NCI-H146 (cell line): ENCODE data around the gene IFI27L2.

Source experiments
- DNase-seq: peaks from one replicate; lab custom pipeline; 2025; lab: John Stamatoyannopoulos, UW

Gene IFI27L2

DNA sequence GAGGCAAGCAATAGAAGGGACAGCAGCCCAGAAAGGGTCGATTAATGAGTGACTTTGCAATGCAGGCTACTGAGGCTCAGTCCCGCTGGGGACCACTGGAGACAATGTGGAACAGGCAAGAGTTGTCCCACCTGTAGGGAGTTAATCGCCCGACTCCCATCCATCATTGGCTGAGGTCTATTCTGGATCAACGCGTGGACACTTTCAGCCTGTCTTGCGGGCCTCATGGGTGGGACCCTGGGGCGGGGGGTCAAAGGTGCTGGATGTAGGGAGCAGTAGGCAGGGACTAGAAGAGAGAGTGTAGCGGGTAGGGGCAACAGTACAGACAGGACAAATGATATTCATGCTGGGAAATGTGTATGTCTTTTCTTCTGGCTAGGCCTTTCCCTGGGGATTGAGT lies 6.1 kb downstream of the IFI27L2 start:
- no peak for DNase-seq

DNA sequence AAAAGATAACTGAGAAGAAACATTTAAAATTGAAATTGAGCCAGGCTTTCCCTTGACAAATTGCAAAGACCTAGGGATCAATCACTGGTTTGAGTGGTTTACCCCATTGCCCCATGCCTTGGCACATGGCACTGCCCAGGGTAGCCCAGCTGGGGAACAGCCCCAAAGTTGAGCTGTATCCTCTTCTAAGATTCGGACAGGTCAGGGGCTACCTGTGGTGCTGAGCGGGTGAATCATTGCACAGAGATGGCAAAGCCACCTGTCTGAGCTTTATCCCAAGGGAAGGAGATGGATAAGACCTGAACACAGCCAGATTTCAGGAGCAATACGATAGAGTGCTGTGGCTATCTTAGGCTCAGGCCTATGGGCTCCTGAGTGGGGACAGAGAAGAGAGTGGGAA lies 7.0 kb downstream of the IFI27L2 start:
- DNase-seq = no peak

DNA sequence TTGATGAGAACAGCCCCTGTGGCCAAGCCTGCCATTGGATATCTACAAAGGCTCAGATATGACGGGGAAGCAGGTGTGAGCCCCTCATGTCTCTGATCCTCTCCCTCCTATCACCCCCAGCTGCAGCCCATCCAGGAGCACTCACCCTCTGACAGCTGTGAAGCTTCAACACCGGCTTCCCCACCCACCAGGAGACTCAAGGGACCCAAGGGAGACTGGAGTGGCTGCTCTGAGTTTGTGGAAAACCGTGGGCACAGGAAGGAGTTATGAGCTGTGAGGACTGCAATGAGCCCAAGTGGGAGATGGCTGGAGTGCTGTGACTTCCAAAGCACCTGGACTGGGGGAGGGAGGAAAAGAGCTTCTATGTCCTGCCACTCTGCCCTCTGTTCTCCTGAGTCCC lies 7.9 kb downstream of the IFI27L2 start:
- no peak for DNase-seq

DNA sequence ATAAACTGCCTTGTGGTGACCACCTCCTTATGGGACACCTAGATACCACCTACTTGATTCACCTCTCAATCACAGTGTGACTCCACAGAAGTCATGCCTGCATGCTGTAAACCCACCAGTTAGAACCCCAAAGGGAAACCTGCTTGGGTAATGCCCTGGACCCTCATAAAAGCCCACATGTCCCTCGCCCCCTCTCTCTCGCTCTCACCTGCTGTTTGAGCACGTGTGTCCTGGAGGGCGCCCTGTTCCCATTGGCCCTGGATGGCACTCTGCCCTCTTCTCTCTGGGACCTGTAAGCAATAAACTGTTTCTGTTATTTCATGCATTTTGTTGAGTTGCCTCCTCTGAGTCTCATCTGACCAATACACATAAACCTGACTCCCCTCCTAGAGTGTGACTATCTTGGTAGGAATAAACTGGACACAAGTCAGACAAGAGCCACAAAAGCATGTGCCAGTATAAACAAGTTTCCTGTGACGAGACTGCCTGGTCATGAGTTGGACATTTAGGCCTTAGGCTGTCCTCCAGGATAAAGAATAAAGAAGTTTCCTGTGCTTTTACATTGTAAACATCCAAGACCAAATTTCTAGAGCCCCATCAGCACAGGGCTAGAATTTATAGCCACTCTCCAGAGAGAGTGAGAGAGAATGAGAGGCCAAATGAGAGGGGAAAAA lies 8.6 kb downstream of the IFI27L2 start:
- no peak for DNase-seq

DNA sequence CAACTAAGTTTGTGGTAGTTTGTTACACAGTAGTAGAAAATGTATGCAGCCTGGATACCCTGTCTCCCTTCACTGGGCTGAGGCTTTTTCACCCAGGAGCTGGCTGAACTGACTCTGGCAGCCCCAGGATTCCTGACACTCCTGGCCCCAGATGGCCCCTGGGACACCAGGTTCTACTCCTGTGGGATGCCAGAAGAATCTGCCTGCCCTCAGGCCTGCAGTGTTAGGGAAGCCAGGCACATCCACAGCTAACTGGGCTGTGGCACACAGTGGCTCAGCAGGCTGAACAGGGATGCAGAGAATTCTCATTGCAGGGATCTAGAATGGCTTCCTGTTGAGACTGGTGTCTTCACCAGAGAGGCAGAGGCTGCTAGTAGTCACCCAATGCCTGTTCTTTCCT lies 10.3 kb downstream of the IFI27L2 start:
- DNase-seq = no peak

DNA sequence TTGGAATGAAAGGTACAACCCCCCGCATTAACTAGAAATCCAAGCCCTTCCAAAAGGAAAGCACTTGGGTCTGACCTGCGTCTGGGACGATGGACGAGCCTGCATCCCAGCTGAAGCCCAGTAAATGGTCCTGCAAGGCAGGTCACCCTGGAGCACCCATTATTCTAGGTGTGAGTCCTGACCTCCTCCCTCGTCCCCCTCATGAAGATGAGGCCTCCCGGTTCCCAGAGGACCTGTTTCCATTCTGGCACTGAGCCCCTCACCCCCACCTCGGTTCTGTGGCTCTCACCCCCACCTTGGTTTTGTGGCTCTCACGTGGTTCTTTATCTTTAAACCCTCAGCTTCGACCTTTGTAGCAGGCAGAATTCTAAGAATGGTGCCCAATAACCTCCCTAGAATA lies 11.5 kb downstream of the IFI27L2 start:
- no peak for DNase-seq

DNA sequence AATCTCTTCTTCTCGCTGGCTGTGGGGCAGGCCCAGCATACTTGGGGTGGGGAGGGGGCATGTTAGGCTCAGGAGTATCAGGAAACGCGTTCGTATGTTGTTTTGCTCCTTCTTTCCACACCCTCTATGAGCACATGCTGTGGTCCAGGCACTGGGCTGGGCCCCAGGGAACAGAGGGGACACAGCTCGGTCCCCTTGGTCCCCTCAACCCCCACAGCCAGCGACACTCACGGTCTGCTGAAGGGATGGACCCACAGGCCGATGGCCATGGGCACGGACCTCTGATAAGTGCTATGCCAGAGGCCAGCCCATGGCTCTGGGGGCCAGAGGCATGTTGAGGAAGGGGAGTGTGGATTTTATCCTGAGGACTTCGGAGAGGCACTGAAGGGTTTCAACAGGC lies 12.7 kb downstream of the IFI27L2 start:
- DNase-seq = no peak

DNA sequence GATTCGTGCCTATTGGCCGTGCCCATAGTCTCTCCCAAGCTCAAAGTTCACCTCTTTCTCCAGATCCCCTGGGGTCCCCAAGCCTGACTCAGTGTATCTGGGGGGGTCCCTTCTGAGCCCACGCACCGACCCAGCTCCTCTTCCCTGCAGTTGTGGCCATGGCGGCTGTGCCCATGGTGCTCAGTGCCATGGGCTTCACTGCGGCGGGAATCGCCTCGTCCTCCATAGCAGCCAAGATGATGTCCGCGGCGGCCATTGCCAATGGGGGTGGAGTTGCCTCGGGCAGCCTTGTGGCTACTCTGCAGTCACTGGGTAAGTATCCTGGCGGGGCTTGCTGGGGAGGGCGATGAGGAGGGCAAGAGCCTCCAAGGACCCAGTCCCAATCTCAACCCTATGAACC lies 13.8 kb downstream of the IFI27L2 start:
- no peak for DNase-seq

DNA sequence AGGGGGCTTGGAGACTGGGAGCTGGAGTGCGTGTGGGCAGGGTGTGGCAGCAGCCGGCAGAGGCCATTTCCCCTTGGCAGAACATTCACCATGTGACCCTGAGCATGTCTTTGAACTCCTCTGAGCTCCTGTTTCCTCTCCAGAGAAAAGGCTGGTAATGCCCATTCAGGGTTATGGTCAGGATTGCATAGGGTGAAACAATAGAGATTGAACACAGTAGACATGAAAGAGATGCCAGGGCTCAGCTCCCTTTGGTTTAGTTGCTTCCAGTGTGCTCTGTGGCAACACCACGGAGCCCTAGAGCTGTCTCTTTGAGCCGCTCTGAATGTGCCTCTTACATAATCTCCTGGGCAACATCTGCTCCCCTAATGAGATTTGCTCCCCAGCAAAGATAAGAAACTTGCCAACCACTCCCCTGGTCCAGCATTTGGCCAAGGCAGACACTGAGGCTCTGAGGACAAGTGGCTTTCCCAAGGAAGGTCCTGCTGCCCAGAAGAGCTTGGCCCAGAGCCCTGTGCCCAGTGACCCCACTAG lies 14.3 kb downstream of the IFI27L2 start:
- no peak for DNase-seq

DNA sequence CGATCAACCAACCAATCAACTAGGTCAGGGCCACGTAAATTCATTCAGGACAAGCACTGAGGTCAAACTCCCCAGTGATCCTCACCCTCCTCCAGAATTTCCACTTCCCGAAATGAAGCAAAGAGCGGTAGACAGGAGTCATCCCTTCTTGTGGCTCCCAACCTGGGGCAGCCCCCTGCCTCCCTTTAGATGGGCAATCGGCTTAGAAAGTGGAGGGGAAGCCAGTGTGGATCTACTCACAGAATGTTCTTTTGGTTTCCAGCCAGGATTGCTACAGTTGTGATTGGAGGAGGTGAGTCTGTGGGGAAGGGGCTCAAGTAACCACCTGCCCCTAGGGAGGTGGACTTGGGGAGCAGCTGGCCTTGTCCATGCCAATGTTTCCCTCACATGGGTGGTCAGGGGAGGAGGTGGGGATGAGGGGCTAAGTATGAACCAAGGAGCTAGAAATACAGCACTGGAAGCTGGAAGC lies 14.8 kb downstream of the IFI27L2 start:
- no peak for DNase-seq

DNA sequence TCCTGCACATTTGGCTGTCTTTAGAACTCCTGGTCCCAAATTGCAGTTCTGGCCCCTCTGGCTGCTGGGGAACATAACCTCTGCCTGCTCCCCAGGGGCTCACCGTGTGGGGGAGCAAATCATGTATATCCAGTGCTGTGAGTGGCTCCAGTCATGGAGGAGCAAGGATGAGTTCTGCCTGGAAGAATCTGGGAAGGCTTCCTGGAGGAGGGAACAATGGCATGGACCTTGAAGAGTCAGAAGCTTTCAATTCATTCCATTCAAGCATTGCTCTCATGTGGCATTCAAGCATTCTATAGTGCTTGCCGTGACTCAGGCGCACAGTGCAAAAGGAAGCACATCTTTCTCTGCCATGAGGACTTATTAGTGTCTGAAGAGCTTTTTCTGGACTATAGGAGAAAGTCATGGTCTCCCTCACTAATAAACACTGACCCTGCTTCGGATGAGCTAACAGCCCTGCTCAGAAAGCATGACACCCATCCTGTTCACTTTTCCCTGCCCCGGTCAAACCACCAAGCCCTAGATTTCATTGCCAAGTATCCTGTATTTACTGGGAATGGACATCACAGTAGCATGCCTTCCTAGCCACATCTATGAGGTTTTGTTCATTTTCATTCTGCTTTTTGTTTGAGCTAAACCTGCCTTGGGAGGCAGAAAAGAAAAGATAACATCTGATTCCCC lies 15.4 kb downstream of the IFI27L2 start:
- no peak for DNase-seq

DNA sequence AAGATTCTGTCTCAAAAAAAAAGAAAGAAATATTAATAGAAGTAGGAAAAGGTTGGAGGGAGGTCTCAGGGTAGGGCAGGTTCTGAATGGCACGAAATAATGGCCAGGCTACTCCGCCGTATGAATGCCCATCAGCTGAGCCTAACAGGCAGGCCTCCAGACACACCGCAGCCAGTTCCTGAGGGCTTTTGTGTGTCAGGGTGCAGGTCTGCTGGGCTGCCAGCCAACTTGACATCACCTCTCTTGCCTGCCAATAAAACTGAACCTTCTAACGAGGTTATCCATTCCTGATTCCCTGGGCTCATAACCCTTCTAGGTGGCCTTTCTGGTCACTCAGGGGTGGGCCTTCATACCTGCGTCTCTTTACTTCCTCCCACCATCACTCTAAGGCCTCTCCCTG lies 15.9 kb downstream of the IFI27L2 start:
- DNase-seq = no peak

DNA sequence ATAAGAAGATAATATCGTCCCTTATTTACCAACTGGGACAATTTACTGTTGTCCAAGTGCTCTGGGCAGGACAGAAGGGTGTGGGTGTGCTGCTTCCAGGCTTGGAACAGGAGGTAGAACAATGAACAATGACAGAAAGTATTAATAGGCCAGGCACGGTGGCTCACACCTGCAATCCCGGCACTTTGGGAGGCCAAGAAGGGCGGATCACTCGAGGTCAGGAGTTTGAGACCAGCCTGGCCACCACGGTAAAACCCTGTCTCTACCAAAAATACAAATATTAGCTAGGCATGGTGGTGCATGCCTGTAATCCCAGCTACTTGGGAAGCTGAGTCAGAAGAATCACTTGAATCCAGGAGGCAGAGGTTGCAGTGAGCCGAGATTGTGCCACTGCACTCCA lies 16.3 kb downstream of the IFI27L2 start:
- no peak for DNase-seq

DNA sequence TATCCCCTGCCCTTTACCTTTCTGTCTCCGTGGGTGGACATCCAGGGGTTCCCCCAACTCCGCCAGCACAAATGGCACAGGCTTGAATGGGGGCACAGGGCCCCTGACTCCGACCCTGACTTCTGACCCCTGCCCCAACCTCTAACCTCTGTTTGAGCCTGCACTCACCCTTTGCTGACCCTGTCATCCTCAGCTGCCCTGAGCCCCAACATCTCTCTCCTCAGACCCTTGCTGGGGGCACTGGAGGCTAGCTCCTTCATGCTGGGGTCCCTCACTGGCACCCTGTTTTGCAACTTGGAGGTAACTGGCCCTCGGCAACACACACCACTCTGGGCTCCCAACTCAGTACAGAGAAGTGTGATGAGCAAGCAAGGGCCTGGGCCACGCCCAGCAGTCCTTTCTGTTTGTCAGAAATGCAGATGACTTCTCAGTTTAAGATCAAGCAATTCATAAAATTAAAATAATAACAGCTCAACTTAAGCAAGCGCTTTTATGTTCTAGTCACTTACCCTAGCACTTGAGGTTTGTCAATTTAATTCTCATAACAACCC lies 16.8 kb downstream of the IFI27L2 start:
- DNase-seq = no peak

DNA sequence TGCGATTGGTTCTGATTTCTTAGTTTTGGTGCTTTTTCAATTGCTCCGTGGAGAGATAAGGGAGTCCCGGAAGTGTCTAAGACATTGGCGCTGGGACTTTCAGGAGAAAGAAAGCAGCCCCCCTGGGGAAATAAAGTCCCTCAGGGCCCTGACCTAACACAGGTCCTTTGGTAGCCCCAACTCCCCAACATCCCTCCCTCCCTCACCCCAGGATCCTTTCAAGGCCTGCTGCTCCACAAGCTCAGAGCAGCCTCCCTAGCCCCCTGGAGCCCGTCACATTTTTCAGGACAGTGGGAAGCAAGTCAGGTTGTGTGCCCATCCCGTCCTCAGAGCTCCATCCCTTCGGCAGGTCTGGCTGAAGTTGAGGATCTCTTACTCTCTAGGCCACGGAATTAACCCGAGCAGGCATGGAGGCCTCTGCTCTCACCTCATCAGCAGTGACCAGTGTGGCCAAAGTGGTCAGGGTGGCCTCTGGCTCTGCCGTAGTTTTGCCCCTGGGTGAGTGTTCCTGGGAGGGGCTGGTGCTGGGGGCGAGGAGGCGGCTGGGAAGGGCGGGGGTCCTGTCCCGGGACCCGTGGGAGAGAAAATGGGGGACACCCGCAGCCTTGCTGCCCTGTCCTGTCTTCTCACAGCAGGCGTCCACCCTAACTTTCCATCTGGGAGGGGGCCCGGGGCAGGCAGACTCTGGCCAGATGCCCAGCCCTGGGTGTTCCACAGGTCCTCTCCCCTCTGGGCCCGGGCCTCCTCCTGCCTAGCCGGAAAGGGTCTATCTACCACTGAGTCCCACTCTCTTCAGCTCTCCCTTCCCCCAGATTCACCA lies 17.9 kb downstream of the IFI27L2 start:
- no peak for DNase-seq

DNA sequence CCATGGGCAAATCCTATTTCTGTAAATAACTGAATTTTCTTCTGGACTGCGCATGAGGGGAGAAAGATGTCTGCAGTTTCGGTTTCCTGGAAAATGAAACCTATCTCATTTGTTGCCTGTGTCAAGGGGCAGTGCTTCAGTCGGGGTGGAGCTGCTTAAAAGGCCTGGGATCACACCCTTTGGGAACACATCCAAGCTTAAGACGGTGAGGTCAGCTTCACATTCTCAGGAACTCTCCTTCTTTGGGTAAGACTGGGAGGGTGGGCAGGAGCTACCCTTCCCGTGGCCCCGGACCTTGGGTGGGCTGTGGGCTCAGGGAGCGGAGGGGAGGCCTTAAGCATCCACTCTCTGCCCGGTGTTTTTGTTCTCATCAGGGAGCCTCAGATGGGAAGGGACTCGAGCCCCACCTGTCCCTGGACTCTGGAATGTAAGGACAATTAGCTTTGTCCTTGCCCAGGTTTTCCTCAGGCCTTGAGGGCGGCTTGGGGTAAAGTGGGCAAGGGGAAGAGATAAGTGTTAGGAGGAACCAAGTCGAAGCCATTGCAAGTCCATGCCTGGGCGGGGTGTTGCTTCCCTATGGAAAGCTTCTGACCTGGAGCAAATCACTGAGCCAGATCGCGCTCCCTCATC lies 18.7 kb downstream of the IFI27L2 start, which contains the start of gene IFI27:
Gene IFI27, plus strand, starts transcription at position 185 of the 630 bp plus-strand sequence.
- DNase-seq = no peak

DNA sequence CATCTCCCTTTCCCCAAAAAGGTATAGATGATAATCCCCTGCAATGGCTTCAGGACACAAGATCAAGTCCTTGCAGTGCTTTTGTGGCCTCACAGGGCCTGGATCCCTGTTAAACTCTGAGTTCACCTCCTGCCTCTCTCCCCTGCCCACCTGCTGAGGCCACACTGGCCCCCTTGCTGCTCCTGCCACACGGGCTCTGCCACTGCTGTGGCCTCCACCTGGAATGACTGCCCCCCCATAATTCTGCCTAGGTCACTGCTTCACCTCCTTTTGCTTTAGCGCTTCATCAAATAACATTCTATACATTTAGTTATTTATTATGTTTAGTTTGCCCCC lies 19.5 kb downstream of the IFI27L2 start:
- DNase-seq = no peak

DNA sequence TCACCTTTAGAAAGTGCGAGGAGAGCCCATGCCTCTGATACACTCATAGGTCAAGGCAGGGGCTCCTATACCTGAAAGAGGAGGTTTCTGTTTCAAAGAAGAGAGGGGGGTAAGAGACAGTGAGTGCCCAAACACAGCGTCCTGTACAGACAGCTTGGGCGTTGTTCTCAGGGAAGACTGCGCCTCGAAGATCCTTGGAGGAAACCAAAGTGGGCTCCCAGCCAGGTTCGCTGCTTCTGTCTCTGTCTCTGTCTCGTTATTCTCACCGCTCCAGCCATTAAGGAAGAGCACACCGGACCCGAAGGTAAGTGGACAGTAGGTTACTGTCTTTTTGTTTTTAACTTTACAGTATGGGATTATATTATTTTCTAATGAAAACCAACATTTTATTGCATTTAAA lies 24.7 kb downstream of the IFI27L2 start:
- DNase-seq = no peak

DNA sequence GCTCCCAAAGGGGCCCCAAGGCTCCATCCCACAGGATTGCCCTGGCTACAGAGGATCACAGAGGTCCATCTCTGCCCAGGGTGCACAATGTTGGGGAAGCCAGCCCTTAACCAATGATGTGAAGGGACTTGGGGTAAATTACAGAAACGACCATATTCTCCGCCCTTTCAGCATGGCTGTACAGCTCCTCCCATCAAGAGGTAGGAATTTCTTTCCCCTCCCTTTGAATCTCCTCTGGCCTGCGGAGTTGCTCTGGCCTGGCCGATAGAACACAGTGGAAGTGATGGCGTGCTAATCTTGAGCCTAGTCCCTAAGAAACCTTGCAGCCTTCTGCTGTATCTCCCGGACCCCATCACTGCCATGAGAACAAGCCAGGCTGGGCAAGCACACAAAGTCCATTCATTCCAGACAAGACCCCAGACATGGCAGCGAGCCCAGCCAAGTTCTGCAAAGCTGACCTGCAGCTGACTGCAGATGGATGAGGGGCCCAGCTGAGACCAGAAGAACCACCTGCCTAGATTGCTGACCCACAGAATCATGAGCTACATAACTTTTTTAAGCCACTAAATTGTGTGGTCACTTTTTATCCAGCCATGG lies 25.8 kb downstream of the IFI27L2 start:
- no peak for DNase-seq

DNA sequence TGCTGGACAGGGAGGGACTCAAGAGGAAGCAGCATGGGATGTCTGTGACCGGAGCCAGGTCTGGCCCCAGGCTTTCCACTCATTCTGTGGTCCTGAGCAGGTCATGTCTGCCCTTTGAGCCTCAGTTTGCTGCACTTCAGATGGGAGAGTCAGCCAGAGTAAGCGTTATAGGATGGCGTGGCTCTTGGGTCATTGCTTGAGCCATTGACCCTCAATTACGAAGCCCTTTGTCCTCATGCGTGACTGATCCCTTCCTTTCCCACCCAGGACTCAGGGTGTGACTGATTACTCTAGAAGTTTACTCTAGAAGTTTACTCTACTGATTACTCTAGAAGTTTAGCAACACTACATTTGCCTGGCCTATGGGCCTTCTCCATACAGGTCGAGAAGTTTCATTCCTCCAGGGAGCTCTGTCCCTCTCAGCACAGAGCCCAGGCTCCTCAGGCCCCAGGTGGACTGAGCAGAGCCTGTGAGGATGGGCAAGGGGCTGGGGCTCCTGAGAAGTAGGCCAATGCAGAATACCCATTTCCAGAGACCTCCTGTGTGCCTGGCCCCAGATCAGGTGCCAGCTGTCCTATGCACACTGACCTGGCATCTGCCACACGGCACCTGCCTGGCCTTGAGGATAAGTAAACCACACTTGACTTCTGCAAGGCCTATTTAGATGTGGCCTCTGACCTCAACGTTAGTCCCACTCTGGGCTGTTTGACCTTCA lies 26.5 kb downstream of the IFI27L2 start:
- DNase-seq = no peak

DNA sequence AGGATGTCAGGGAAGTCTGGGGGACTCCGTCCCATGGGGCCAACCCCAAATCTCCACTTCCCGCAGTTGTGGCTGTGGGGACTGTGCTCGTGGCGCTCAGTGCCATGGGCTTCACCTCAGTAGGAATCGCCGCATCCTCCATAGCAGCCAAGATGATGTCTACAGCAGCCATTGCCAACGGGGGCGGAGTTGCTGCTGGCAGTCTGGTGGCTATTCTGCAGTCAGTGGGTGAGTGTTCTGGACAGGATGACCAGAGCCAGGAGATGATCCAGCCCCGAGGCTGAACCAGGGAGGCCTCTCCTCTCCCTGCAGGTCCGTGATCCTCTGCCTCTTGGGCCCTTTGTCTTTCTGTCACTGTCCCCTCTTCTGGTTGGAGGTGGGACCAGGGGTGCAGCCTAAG lies 27.7 kb downstream of the IFI27L2 start:
- no peak for DNase-seq
